Activated gamma-delta T cell treated with Interleukin-2 at 50 U/mL for 16 hours (primary cell): ENCODE measurements around the gene ZNF492.
"Not testable (repeated sequence)": the region's sequence is repeated elsewhere in the genome, so short reads cannot be mapped to it uniquely, and the experiment has no call there.

Experiments used
- DNase-seq: peaks from one replicate; pipeline ENCODE4 v3.0.0-alpha.2; 2020

The ZNF492 gene

DNA sequence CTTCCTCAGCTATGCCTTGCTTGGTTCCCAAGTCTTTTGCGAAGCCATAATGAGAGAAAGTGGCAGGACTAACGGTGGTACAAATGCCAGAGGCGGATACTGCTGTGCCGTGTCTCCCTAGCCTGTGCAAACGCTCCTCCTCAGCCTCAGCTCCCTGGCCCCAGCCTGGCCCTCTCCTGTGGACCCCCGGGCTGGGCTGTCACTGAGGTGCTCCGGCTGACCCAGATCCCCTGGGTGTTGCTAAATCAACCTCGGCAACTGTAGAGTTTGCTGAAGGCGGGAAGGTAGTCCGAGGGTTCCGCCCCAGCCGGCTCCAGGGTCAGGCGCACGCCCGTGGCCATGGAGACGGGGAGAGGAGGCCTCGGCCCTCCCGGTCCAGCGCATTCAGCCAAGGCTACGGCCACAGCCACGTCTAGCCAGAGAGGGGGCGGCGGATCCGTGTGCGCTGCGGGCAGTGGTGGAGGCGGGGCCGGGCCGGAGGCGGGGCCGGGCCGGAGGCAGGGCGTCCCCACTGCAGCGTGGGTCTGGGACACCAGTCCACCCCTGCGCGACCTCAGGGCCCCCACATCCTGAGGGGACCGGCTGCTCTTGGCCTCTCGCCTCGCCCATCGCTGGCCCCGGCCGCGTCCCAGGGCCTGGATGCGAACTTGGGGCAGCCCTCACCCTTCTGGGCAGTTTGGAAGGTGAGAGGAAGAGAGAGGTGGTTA lies 16.4 kb upstream of the ZNF492 start:
- no peak for DNase-seq

DNA sequence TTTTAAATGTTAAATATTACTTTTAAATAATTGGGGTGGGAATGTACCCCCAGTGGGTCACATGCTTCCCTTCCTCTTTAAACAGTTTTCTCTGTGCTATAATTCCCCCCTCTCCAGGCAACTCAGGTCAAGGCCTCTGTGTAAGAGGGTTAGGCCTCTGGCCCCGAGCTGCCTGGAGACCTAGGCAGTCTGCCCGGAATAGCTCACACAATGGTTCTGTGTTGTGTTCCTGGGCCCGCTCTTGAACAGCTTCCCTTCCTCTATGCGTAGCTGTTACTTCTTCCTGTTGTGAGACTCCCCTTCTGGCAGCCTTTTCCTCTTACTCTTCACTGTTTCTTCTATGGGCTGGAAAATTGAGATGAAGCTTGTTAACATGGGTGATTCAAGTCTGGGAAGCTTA lies 14.8 kb upstream of the ZNF492 start:
- no peak for DNase-seq

DNA sequence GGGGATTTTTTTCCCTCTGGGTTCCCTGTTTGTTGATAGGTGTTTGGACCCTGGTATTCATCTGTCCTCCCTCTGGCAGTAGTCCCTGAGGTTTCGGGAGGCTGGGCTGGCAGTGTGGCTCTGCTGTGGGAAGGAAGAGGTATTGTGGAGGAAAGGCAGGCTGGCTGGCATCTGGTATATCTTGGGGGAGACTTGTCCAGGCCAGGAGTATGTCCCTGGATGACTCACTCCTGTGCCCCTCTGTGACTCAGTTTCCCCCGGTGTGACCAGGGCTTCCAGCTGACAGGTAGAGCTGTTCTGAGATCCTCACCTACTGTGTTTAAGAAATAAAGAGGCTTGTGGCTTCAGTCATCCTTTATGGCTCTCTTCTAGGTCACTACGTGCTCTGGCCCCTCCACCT lies 14.2 kb upstream of the ZNF492 start:
- no peak for DNase-seq

DNA sequence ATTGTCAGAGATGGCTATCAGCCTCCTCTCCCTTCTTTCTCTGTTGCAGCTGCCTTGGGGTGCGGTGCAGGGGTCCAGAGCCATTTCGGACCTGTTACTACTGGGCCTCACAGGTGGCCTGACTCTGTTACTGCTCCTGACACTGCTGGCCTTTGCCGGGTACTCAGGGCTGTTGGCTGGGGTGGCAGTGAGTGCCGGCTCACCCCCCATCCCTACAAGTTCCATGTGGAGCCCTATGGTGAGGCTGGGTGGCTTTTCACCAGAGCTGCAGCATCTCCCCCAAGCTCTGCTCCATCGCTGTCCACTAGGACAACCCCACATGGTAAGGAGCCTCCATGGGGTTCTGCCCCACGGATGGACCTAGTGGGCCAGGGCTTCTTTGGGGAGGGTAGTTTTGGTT lies 13.7 kb upstream of the ZNF492 start:
- no peak for DNase-seq

DNA sequence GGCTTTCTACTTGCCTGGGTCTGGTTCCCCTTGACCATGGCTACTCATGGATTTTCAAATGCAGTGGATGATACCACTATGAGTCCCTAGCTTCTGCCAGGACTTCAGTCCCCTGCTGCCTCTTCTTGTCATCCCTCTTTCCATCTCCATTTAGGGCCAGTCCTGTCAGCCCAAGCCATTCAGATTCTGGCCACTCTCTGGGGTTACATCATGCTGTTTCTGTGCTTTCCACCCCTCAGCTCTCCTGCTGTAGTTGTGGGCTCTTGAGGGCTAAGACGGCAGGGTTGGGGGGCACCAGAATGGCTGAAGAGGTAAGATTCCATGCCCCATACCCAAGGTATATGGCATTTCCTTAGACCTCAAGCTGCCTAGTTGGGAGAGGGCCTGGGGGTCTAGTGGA lies 13.2 kb upstream of the ZNF492 start:
- DNase-seq = no peak

DNA sequence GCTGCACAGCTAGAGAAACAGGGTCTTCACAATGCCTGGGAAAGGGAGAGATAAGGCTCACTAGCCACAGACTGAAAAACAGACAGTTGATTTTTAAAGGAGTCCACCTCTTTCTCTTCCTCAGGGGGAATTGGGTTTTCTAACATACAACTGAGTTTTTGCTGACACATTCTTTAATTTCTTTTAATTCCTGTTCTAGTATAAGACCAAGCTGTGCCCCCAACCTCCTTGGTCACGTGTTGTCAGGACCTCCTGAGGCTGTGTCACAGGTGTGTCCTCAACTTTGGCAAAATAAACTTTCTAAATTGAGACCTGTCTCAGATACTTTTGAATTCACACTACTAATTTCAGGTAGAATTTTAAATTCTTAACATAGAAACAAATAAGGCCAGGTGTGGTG lies 12.1 kb upstream of the ZNF492 start:
- DNase-seq = no peak

DNA sequence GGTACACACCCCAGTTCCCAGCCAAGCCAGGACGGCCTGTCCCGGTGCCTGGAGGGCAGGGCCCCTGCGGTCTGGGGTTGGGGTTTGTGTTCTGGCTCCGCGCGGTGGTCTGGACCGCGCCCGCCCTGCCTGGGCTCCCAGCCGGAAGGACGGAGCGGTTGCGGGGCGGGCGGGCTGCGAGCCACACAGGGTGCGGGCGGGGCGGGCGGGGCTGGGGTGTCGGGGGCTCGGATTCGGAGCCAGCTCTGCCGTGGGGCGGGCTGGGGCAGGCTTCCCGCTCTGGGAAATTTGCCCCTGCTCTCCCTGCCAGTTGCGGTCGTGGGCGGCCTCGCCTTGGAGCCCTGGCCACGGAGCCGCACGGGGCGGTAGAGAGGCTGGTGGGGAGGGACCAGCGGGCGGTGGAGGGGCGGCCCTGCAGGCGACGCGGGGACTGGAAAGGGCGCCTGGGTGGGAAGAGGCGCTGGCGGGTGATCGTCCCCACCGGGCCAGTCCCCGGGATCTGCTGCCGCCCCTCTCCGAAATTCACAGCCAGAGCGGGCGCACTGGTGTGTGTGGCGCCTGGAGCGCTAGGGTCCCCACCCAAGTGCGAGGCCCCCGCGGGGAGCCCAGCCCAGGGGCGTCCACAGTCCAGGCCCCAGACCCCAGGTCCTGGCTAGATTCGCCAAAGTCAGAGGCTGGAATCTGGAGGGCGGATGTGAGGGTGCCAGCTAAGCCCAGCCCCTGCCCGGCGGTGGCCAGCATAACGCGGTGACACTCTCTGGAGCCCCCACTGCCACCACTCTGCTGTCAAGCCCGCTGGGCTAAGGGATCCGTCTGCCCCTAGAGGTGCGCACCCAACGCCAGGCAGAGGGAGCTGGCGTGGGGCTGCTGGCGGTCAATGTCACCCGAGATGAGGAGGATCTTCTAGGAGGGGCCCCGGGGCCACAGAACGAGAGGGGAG lies 11.0 kb upstream of the ZNF492 start:
- no peak for DNase-seq

DNA sequence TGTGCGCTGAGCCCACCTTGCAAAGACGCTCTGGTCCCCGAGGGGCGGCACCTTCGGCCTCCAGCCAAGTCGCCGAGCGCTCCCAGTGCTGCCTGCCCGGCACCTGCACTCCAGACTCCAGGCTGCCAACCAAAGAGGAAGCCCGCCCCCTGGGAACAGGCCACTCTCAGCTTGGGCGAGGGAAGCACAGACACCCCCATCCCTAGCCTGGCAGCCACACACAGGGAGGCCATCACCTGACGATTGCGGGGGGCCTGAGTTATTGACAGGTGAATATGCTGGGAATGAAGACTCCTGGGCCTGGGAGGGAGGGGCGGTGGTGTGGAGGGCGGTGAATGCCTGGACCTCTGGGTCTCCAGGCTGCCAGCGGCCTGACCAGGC lies 10.3 kb upstream of the ZNF492 start:
- DNase-seq = no peak

DNA sequence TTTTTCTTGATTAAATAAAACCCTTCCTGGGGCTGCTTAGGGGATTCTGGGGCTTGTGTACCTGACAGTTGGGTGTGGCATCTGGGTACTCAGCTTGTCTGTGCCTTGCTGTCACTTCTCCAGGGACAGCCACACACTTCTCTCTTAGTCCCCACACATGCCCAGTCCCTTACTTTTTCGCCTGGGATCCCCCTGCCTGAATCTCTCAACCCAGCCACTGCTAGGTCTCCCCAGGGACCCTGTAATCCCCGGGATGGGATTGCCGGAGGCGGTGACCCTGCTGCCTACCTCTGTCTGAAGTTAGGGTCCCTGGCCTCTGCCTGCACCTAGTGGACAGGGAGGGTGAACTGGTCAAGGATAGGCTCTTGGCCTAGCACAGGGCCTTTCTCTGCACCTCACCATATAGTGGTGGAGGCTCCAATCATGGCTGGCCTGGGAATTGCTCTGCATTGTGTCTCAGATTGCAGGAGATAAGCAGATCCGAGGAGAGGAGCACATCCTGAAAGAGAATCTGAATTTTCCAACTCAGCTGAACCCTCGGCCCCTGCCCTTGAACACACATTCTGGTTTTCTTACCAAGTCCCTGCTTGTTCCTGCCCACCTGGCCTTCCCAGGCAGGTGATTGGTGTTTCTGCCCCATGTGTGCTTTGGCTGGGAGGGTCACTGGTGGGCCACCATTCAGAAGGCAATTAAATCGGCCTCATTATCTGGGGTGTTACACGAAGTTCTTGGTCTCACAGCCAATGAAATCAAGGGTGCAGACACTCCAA lies 8.7 kb upstream of the ZNF492 start:
- DNase-seq = no peak

DNA sequence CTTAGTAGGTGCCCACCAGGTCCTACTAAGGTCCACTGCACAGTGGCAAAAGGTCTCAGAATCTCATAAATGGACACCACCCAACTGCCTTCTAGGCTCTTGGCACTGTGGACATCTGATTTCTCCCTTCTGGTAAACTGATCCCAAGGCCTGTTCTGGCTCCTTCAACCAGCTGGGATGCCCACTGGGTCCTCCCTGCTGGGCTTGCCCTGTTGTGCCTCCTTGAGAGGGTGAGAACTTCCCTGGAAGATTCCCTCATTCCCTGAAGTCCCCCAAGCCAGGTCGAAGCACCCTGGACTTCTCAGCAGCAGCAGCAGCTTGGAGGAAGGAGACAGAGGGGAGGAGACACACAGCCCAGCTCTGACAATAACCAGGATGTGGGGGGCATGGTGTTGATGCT lies 6.6 kb upstream of the ZNF492 start:
- DNase-seq = no peak

DNA sequence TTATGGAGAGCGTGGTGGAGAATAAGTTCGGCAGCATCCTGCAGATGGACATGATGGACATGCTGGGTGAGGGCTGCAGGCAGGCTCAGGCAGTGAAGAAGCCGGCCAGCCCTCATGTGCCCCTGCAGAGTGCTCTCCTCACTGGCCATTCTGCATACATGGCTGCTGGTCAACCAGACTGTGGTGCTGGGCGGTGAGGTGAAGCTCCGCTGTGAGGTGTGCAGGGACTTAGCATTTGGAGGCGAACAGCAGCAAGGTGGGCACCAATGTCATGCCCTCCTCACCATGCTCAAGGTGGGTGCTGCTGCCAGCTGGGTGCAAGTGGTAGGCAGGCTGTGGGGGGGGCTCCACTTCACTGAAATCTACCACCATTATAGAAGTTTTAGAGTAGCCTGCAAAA lies 5.7 kb upstream of the ZNF492 start:
- no peak for DNase-seq

DNA sequence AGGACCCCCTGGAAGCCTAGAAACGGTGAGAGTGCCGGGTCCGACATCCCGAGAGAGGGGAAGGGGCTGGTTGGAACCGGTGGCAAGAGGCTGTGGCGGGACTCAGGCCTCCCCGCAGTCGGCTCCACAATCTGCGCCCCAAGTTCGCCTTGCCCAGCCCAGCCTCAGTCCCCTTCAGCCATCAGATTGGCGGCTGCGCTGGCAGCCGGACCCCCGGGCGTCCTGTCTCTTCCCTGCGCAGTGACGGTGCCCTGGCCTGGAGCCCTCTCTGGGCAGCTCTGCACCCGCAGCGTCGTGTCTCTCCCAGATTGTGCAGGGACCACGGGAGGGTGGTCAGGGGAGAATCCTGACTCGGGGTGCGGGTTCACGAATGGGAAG lies 315 bp downstream of the ZNF492 start:
- no peak for DNase-seq

DNA sequence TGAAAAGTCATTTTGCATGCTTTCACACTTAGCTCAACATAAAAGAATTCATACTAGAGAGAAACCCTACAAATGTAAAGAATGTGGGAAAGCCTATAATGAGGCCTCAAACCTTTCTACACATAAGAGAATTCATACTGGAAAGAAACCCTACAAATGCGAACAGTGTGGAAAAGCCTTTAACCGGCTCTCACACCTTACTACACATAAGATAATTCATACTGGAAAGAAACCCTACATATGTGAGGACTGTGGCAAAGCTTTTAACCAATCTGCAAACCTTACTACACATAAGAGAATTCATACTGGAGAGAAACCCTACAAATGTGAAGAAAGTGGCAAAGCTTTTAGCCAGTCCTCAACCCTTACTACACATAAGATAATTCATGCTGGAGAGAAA lies 51.4 kb downstream of the ZNF492 start:
- DNase-seq = not testable (repeated sequence)

DNA sequence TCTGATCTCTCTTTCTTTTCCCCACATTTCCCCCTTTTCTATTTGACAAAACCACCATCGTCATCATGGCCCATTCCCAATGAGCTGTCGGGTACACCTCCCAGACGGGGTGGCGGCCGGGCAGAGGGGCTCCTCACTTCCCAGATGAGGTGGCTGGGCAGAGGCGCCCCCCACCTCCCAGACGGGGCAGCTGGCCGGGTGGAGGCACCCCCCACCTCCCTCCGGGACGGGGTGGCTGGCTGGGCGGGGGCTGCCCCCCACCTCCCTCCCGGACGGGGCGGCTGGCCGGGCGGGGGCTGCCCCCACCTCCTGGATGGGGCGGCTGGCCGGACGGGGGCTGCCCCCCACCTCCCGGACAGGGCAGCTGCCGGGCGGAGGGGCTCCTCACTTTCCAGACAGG lies 68.5 kb downstream of the ZNF492 start:
- DNase-seq = not testable (repeated sequence)

DNA sequence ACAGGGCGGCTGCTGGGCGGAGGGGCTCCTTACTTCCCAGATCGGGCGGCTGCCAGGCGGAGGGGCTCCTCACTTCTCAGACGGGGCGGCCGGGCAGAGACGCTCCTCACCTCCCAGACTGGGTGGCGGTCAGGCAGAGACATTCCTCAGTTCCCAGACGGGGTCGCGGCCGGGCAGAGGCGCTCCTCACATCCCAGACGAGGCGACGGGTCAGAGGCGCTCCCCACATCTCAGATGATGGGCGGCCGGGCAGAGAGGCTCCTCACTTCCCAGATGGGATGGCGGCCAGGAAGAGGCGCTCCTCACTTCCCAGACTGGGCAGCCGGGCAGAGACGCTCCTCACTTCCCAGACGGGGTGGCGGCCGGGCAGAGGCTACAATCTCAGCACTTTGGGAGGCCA lies 69.0 kb downstream of the ZNF492 start:
- not testable (repeated sequence) for DNase-seq

DNA sequence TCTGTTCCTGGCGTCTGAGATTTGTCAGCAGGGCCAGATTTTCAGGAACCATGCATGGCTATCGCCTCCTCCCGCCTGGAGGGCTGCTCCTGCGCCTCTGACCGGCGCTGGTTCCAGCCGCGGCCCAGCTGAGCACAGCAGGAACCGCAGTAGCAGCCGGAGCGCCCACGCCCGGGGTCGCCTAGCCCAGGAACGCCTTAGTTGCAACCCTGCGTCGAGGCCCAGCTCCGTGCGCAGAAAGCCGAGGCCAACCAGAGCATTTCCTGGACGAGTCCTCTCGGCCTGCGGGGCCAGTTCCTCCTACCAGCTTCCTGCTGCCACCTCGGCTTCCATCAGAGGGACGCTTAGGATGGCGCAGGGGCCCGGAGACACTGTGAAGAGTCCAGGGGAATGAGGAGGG lies 74.9 kb downstream of the ZNF492 start:
- no peak for DNase-seq
